GM23338 (cell line): ENCODE results near the gene NDNF. TPM values are rescaled to one million over a fixed set of nuclear protein-coding genes. Genes with fewer than 3 reads are reported as not detected.

Experiments
- ATAC-seq: fragments of 200-7000 bp; cut with Tn5 transposase; 3 replicates; pipeline ENCODE4 v1.9.1; 2020
- DNase-seq: peaks from one replicate; pipeline ENCODE4 v3.0.0-alpha.2; 2015; ENCODE audit warnings: low spot score
- H2AFZ ChIP-seq: fragments of 200-600 bp; sonication (generic); 2 replicates; pipeline ENCODE4 v1.8.0; 2016; ENCODE audit warnings: antibody characterized with exemption, mild to moderate bottlenecking, moderate library complexity
- H3F3A ChIP-seq: fragments of 200-600 bp; sonication (generic); replicated peaks from 2 replicates; pipeline ENCODE4 v1.8.0; 2017; ENCODE audit warnings: antibody characterized with exemption, mixed run types, low read depth
- H3K27ac ChIP-seq: fragments of 200-600 bp; sonication (generic); 2 replicates; pipeline ENCODE4 v1.6.1; 2016; ENCODE audit warnings: low read depth
- H3K27me3 ChIP-seq: fragments of 200-600 bp; sonication (generic); 2 replicates; pipeline ENCODE4 v1.8.0; 2016; ENCODE audit warnings: mild to moderate bottlenecking, mixed run types, moderate library complexity; ENCODE audit not compliant: insufficient read depth
- H3K36me3 ChIP-seq: fragments of 200-600 bp; sonication (generic); 2 replicates; pipeline ENCODE4 v1.8.0; 2016; ENCODE audit warnings: mild to moderate bottlenecking; ENCODE audit not compliant: insufficient read depth
- H3K4me1 ChIP-seq: fragments of 200-600 bp; sonication (generic); 2 replicates; pipeline ENCODE4 v1.8.0; 2016; ENCODE audit warnings: mild to moderate bottlenecking, moderate library complexity; ENCODE audit not compliant: insufficient read depth
- H3K4me2 ChIP-seq: fragments of 200-600 bp; sonication (generic); 2 replicates; pipeline ENCODE4 v1.7.1; 2017; ENCODE audit warnings: mixed run types
- H3K4me3 ChIP-seq: fragments of 200-600 bp; sonication (generic); 2 replicates; pipeline ENCODE4 v1.6.1; 2016; ENCODE audit warnings: mixed run types
- H3K79me2 ChIP-seq: fragments of 200-600 bp; sonication (generic); replicated peaks from 2 replicates; pipeline ENCODE4 v1.8.0; 2017; ENCODE audit warnings: mild to moderate bottlenecking; ENCODE audit not compliant: insufficient read depth
- H3K9me2 ChIP-seq: fragments of 200-600 bp; sonication (generic); 2 replicates; pipeline ENCODE4 v1.8.0; 2017; ENCODE audit not compliant: insufficient read depth
- H4K20me1 ChIP-seq: fragments of 200-600 bp; sonication (generic); replicated peaks from 2 replicates; pipeline ENCODE4 v1.8.0; 2017; ENCODE audit warnings: mild to moderate bottlenecking; ENCODE audit not compliant: insufficient read depth
- H3K27ac Mint-ChIP-seq: 2 replicates; pipeline ENCODE4 v1.8.0; 2020; ENCODE audit warnings: inconsistent platforms, mild to moderate bottlenecking, moderate library complexity, mixed read lengths
- H3K27me3 Mint-ChIP-seq: 3 replicates; pipeline ENCODE4 v1.8.0; 2022; ENCODE audit warnings: low read depth, mild to moderate bottlenecking, moderate library complexity, mixed read lengths, inconsistent platforms; ENCODE audit not compliant: insufficient read depth, poor library complexity
- H3K36me3 Mint-ChIP-seq: 3 replicates; pipeline ENCODE4 v1.8.0; 2021; ENCODE audit warnings: low read depth, mild to moderate bottlenecking, inconsistent platforms, moderate library complexity, mixed read lengths
- H3K4me1 Mint-ChIP-seq: 3 replicates; pipeline ENCODE4 v1.8.0; 2020; ENCODE audit warnings: mild to moderate bottlenecking, inconsistent platforms, mixed read lengths
- H3K4me3 Mint-ChIP-seq: 3 replicates; pipeline ENCODE4 v1.8.0; 2021; ENCODE audit warnings: moderate library complexity, mild to moderate bottlenecking, inconsistent platforms, mixed read lengths
- H3K9me3 Mint-ChIP-seq: 3 replicates; pipeline ENCODE4 v1.8.0; 2020; ENCODE audit warnings: moderate library complexity, mild to moderate bottlenecking, inconsistent platforms, mixed read lengths
- CREB1 ChIP-seq: fragments of 250-450 bp; sonication (Bioruptor Pico); IDR thresholded peaks from 2 replicates; pipeline ENCODE4 v1.5.0; 2020; ENCODE audit warnings: low read depth, mild to moderate bottlenecking, moderate library complexity
- NANOG ChIP-seq: IDR thresholded peaks from 2 replicates; pipeline ENCODE4 v1.6.1; 2016; ENCODE audit warnings: antibody characterized with exemption, borderline replicate concordance
- POLR2AphosphoS5 ChIP-seq: IDR thresholded peaks from 2 replicates; pipeline ENCODE4 v1.6.1; 2016; ENCODE audit warnings: antibody characterized with exemption, low read depth
- STAT1 ChIP-seq: IDR thresholded peaks from one replicate; pipeline ENCODE4 v1.6.1; 2016; ENCODE audit warnings: antibody characterized with exemption; ENCODE audit not compliant: unreplicated experiment
- polyA plus RNA-seq: library from polyadenylated mRNA; unstranded; fragments of >200 nt; fragmentation: Nextera tagmentation; extraction: Ambion mirVana; gene quantifications from 2 replicates; pipeline ENCODE4 v1.2.1, GENCODE V29; 2016
- total RNA-seq: library from RNA; depleted of rRNA; stranded (reverse); fragments of >200 nt; shearing (Covaris generic); gene quantifications from 2 replicates; pipeline ENCODE4 v1.2.3, GENCODE V29; 2014
- TF ChIP-seq, protein P1 (sequence below), 2 experiments: fragments of 200-600 bp in 1 of 2; sonication (generic) in 1 of 2; conservative IDR thresholded peaks; 2 replicates each; pipeline versions ENCODE4 v1.5.1 to v1.6.1; 2016 to 2017; ENCODE audit warnings: antibody characterized with exemption in 2 of 2, low read depth in 2 of 2, mild to moderate bottlenecking in 2 of 2, moderate library complexity in 1 of 2

The NDNF gene
- total and polyA plus RNA-seq, 2 experiments from 2014 or later = 0.31 to 0.73 TPM

DNA sequence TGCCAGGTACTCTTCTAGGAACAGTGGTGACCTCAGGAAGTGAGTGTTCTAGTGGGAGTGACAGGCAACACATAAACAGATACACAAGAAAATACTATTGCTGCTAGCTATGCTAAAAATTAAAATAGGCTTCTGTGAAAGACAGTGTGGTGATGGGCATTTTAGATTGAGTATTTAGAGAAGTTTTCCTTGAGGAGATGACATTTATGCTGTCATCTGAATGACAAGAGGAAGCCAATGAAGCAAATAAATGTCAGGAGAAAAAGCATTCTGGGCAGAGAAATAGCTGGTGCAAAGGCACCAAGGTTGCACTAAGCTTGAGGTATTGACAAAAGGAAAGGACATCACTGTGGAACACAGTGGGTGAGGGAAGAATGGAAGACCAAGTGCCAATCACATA lies 18.0 kb downstream of the NDNF start (continued):
- TF ChIP-seq, protein P1, sequence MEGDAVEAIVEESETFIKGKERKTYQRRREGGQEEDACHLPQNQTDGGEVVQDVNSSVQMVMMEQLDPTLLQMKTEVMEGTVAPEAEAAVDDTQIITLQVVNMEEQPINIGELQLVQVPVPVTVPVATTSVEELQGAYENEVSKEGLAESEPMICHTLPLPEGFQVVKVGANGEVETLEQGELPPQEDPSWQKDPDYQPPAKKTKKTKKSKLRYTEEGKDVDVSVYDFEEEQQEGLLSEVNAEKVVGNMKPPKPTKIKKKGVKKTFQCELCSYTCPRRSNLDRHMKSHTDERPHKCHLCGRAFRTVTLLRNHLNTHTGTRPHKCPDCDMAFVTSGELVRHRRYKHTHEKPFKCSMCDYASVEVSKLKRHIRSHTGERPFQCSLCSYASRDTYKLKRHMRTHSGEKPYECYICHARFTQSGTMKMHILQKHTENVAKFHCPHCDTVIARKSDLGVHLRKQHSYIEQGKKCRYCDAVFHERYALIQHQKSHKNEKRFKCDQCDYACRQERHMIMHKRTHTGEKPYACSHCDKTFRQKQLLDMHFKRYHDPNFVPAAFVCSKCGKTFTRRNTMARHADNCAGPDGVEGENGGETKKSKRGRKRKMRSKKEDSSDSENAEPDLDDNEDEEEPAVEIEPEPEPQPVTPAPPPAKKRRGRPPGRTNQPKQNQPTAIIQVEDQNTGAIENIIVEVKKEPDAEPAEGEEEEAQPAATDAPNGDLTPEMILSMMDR (conservative IDR thresholded peaks at IDR 0.05; ENCODE audit: low read depth in 2 of 2) = no peak
- no peak for TF ChIP-seq CREB1 (CRISPR knock-in tag)
- TF ChIP-seq STAT1 = no peak

GRCh38 chr4:121053601-121054143 lies 18.7 kb downstream of the NDNF start:
- Histone ChIP-seq H3K79me2 (no peaks in the 10 kb centered on the region), H3K4me2 (no peak overlapping the region), H3K4me3 (no peak overlapping the region), H3K27ac (no peak overlapping the region), H2AFZ (no peak overlapping the region), H3F3A (no peaks in the 10 kb centered on the region), H3K9me2 (no peaks in the 10 kb centered on the region; the same call in 1 of the 2 replicates), H3K4me1 (0 out of 2 replicates have a peak, but pooled peaks cover 3% of the 10 kb centered on the region), H3K36me3 (no peaks in the 10 kb centered on the region), H3K27me3 (no peaks in the 10 kb centered on the region), H4K20me1 (no peaks in the 10 kb centered on the region)
- Mint-ChIP-seq H3K27ac (no peak overlapping the region), H3K4me1 (peaks cover 20% of the 10 kb centered on the region), H3K27me3 (no peaks in the 10 kb centered on the region), H3K9me3 (no peaks in the 10 kb centered on the region), H3K4me3 (no peak overlapping the region), H3K36me3 (no peaks in the 10 kb centered on the region)
- ATAC-seq (no peak), DNase-seq (no peak)
- no peak for TF ChIP-seq POLR2AphosphoS5

GRCh38 chr4:121050300-121050699 lies 22.0 kb downstream of the NDNF start:
- Histone ChIP-seq H3K79me2 (no peaks in the 10 kb centered on the region), H3K27me3 (no peaks in the 10 kb centered on the region), H3K4me1 (0 out of 2 replicates have a peak, but pooled peaks cover 3% of the 10 kb centered on the region), H3K27ac (no peak overlapping the region), H3K4me2 (no peak overlapping the region), H4K20me1 (no peaks in the 10 kb centered on the region), H3K9me2 (no peaks in the 10 kb centered on the region; the same call in 1 of the 2 replicates), H3K36me3 (no peaks in the 10 kb centered on the region), H3F3A (no peaks in the 10 kb centered on the region), H2AFZ (no peak overlapping the region), H3K4me3 (no peak overlapping the region)
- H3K36me3 Mint-ChIP-seq = no peaks in the 10 kb centered on the region
- TF ChIP-seq NANOG = no peak
- TF ChIP-seq, protein P1 (conservative IDR thresholded peaks at IDR 0.05; ENCODE audit: low read depth in 2 of 2) = peak; percentile 27 to 57
- H3K4me3 Mint-ChIP-seq = no peak overlapping the region
- ATAC-seq (no peak), DNase-seq (peak; percentile 22)
- H3K27me3 Mint-ChIP-seq = no peaks in the 10 kb centered on the region
- no peaks in the 10 kb centered on the region for H3K9me3 Mint-ChIP-seq
- no peak overlapping the region for H3K27ac Mint-ChIP-seq
- H3K4me1 Mint-ChIP-seq = peaks cover 8% of the 10 kb centered on the region
